D721Med (cell line): ENCODE results near the gene HOXA2.

ENCODE experiments used
- DNase-seq: peaks from one replicate; pipeline ENCODE4 v3.0.0; 2011; ENCODE audit warnings: low spot score; ENCODE audit not compliant: insufficient read length
- FAIRE-seq: peaks from 2 replicates; lab custom pipeline; 2011; peaks lifted over from hg19 to GRCh38; lab: Jason Lieb, UNC
- CTCF ChIP-seq: IDR thresholded peaks from 2 replicates; pipeline ENCODE4 v1.5.1; 2012; ENCODE audit warnings: mild to moderate bottlenecking, control low read depth; ENCODE audit not compliant: insufficient read depth; ENCODE audit errors: missing control alignments

The HOXA2 gene

DNA sequence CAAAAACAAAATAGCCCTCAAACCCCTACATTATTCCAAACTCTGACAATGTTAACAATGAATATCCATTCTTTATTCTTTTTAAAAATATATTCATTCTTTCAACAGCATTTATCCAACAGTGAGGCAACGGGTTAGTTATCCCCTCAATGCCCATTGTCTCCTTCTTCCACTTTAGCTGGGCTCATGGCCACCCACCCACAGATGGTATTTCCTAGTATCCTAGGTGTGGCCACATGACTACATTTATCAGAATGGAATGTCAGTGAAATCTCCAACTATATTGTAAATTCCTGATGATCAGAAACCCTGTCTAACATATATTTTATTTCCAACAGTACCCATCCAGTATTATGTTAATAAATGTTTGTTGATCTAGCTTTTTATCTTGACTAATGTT, 20.3 kb downstream of the HOXA2 start:
- no peak for TF ChIP-seq CTCF
- DNase-seq: no peak
- no peak for FAIRE-seq

DNA sequence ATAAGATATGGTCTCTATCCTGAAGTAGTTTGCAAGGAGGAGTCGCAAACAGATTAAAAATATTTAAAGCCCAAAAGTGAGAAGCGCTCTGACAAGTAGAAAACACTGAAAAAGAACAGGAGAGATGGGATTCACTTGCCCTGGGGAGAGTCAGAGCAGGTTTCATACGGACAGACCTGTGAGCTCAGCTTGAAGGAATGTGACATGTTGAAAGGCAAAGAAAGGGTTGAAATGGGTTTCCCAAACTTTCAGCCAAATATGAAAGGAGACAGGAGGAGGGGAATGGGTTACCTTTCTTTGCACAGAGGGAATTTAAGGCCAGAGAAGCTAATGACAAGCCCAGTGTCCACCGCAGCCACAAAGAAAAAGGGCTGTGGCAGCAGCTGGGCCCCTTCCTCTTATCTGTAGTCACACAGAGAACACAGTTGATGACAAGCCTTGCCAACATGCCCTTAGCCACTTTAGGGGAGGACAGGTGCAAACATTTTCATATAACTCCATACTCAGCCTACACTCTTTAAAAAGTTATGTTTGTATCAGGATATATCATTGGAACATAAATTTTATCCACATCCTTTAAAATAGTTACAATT, 21.5 kb downstream of the HOXA2 start:
- no peak for TF ChIP-seq CTCF
- no peak for FAIRE-seq

DNA sequence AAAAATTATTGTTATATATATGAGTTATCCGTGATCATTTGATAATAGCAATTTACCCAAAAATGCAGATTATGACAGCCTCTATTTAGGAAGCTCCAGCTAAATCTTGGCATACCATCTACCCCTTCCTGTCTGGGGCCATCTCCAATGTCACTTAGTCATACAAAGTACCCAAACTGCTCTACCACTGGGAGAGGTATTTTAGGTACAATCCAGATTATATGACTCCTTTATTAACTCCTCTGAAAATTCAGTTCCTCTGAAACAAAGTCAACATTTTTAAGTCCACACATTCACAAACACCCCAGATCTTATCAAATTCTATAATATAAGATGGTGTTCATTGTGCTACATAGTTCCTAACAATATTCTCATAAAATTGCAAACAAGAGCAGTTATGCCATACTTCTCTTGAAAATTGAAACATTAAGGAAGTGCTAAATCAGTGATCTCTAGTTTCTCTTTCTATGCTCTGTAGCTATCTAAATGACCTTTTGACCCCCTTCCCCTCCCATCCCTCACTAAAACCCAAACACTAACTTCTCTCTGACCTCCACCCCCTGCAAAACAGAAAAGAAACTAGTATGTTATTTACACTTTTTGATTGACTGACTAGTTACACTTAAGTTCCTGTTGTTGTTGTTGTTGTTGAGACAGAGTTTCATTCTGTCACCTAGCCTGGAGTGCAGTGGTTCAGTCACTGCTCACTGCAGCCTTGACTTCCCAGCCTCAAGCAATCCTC, 23.1 kb downstream of the HOXA2 start:
- DNase-seq: no peak
- FAIRE-seq: no peak
- no peak for TF ChIP-seq CTCF

More for the DNA sequence above, 21.5 kb downstream of the HOXA2 start:
- no peak for DNase-seq

DNA sequence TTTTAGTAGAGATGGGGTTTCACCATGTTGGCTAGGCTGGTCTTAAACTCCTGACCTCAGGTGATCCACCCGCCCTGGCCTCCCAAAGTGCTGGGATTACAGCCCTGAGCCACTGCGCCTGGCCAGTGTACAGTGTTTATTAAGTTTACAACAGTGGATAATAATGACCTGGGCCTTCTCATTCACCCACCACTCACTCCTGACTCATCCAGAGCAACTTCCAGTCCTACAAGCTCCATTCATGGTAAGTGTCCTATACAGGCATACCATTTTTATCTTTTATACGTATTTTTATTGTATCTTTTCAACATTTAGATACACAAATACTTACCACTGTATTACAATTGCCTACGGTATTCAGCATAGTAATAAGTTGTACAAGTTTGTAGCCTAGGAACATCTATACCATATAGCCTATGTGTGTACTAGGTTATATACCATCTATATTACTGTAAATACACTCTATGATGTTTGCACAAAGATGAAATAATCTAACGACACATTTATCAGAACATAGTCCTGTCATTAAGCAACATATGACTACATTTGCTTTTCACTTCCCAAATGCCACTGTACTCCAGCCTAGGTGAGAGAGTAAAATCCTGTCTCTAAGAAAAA, 23.8 kb downstream of the HOXA2 start:
- TF ChIP-seq CTCF: no peak
- DNase-seq (no peak), FAIRE-seq (no peak)

DNA sequence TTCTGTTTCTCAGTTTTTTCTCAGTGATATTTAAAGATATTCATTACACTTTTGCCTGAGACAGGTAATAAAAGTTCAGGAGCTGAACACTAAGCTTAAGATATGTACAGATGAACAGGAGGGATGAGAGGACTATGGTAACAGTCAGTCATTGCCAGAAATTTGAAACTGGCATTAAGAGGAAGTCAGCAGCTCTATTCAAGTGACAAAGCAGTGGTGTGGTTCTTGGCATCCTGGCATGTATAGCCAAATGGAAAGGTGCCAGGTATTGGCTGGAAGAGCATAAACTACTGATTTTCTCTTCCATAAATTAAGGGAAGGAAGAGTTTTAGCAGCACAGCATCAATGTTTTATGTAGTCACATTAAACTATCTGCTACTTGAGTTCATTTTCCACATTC, 29.4 kb downstream of the HOXA2 start:
- FAIRE-seq: no peak
- DNase-seq: no peak
- TF ChIP-seq CTCF: no peak

GRCh38 chr7:27071622-27072390, 30.7 kb downstream of the HOXA2 start:
- DNase-seq: no peak
- no peak for TF ChIP-seq CTCF
- no peak for FAIRE-seq
